Calu3 (cell line): Measurements from ENCODE around the gene SMOC2. TPM values are rescaled to one million over a fixed set of nuclear protein-coding genes. Genes with fewer than 3 reads are reported as not detected.

Source experiments
- BruUV-seq: library from RNA; stranded (reverse); fragments of 400-500 nt; replicated peaks from 2 replicates; lab custom pipeline; 2021; lab: Mats Ljungman, UMichigan
- CTCF ChIA-PET: fragments of 300-600 bp; sonication (Branson Sonifier 250); formaldehyde crosslinking; loops from one replicate; lab custom pipeline; 2022; ENCODE audit warnings: antibody characterized with exemption; lab: Charles Lee
- DNase-seq: peaks from one replicate; pipeline ENCODE4 v3.0.0; 2022
- H3K27ac Mint-ChIP-seq: one replicate; pipeline ENCODE4 v1.8.0; 2022; ENCODE audit warnings: mixed read lengths; ENCODE audit not compliant: unreplicated experiment
- H3K27me3 Mint-ChIP-seq: one replicate; pipeline ENCODE4 v1.8.0; 2022; ENCODE audit warnings: mixed read lengths; ENCODE audit not compliant: unreplicated experiment
- H3K36me3 Mint-ChIP-seq: one replicate; pipeline ENCODE4 v1.8.0; 2022; ENCODE audit warnings: mild to moderate bottlenecking, moderate library complexity, mixed read lengths; ENCODE audit not compliant: insufficient read depth, unreplicated experiment
- H3K4me1 Mint-ChIP-seq: one replicate; pipeline ENCODE4 v1.8.0; 2022; ENCODE audit warnings: mild to moderate bottlenecking, low read depth, mixed read lengths; ENCODE audit not compliant: unreplicated experiment
- H3K4me3 Mint-ChIP-seq: one replicate; pipeline ENCODE4 v1.8.0; 2022; ENCODE audit warnings: mild to moderate bottlenecking, low read depth, moderate library complexity, mixed read lengths; ENCODE audit not compliant: unreplicated experiment
- H3K9me3 Mint-ChIP-seq: one replicate; pipeline ENCODE4 v1.8.0; 2022; ENCODE audit warnings: low read depth, mixed read lengths; ENCODE audit not compliant: unreplicated experiment
- intact Hi-C: fragments of 100-400 bp; cut with micrococcal nuclease; formaldehyde crosslinking; loops from one replicate; pipeline ENCODE4 v1.10.0; 2022; ENCODE audit not compliant: unreplicated experiment
- total RNA-seq: library from RNA; stranded (reverse); gene quantifications from 2 replicates; pipeline ENCODE4 v1.2.3, GENCODE V29; 2022
- TF ChIP-seq, protein P1 (sequence below): fragments of 200-600 bp; IDR thresholded peaks from one replicate; pipeline ENCODE4 v1.8.0; 2022; ENCODE audit warnings: antibody characterized with exemption; ENCODE audit not compliant: unreplicated experiment

Gene SMOC2
- total RNA-seq, 1 experiment from 2014 or later: 1.1 TPM

DNA sequence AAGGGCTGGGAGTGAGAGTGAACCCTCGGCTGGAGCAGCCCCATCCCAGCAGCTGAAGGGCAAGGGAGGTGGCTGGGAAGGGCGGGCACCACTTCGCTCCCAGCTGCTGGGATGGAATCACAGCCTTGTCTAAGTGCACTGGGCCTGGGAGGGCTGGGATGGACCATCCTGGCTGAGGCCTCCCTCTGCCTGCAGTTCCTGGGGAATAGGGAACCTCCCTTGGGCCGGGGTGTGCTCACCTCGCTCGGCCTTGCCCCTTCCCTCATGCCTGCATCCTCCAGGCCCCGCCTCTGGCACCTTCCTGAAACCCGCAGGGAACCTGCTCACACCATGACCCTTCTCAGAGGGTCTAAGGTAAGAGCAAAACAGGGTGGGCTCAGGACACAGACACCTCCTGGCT is 53.7 kb downstream of the SMOC2 start:
- no peak for DNase-seq
- Mint-ChIP-seq H3K27ac (no peak overlapping the region), H3K9me3 (no peaks in the 10 kb centered on the region), H3K27me3 (peaks cover 28% of the 10 kb centered on the region), H3K4me3 (no peak overlapping the region), H3K36me3 (no peaks in the 10 kb centered on the region), H3K4me1 (no peaks in the 10 kb centered on the region)
- no TSS peak for BruUV-seq
- TF ChIP-seq, protein P1, sequence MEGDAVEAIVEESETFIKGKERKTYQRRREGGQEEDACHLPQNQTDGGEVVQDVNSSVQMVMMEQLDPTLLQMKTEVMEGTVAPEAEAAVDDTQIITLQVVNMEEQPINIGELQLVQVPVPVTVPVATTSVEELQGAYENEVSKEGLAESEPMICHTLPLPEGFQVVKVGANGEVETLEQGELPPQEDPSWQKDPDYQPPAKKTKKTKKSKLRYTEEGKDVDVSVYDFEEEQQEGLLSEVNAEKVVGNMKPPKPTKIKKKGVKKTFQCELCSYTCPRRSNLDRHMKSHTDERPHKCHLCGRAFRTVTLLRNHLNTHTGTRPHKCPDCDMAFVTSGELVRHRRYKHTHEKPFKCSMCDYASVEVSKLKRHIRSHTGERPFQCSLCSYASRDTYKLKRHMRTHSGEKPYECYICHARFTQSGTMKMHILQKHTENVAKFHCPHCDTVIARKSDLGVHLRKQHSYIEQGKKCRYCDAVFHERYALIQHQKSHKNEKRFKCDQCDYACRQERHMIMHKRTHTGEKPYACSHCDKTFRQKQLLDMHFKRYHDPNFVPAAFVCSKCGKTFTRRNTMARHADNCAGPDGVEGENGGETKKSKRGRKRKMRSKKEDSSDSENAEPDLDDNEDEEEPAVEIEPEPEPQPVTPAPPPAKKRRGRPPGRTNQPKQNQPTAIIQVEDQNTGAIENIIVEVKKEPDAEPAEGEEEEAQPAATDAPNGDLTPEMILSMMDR: no peak
- intact Hi-C loops: no loop called here
- CTCF ChIA-PET: no interaction called here

DNA sequence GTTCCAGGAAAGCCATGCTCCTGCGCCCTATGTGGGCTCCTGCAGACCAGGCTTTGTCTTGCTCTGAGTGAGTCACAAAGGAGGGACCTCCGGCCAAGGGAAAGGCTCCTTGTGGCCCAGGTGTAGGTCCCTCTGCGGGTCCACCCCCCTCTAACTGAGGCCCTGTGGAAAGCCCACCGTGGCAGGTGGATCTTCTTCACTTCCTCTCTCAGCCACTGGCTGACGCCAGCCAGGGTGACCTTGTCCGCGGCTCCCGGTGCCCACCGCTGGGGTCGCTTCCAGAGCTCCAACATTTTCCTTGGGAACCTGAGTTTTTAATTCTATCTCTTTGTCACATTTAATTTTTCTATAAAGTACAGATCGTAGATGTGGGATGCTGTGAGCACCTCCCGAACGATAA is 54.1 kb downstream of the SMOC2 start:
- no peaks in the 10 kb centered on the region for H3K36me3 Mint-ChIP-seq
- no peaks in the 10 kb centered on the region for H3K9me3 Mint-ChIP-seq
- H3K4me3 Mint-ChIP-seq: no peak overlapping the region
- no peaks in the 10 kb centered on the region for H3K4me1 Mint-ChIP-seq
- peaks cover 31% of the 10 kb centered on the region for H3K27me3 Mint-ChIP-seq
- TF ChIP-seq, protein P1: no peak
- BruUV-seq: no TSS peak
- no peak for DNase-seq
- no peak overlapping the region for H3K27ac Mint-ChIP-seq
- intact Hi-C loops: no loop called here
- CTCF ChIA-PET: no interaction called here

DNA sequence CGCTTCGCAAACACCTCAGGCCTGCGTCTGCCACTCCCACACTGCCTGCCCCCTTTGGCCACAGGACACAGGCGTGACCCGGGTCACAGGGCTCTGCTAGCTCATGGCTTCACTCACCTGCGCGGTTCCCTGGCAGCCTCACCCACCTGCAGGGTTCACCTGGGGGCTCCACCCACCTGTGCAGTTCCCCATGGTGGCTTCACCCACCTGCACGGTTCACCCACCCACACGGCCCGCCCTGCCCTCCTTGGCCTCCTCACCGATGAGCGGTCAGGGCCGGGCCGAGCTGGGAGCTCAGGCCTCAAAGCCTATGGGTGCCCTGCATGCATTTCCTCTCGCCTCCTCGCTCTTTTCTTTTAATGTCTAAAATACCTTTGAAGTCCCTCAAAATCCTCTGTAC is 54.7 kb downstream of the SMOC2 start:
- Mint-ChIP-seq H3K27me3 (peaks cover 31% of the 10 kb centered on the region), H3K9me3 (no peaks in the 10 kb centered on the region), H3K4me3 (no peak overlapping the region), H3K27ac (no peak overlapping the region), H3K36me3 (no peaks in the 10 kb centered on the region), H3K4me1 (no peaks in the 10 kb centered on the region)
- CTCF ChIA-PET: no interaction called here
- BruUV-seq: no TSS peak
- TF ChIP-seq, protein P1: no peak
- intact Hi-C loops: no loop called here
- no peak for DNase-seq

DNA sequence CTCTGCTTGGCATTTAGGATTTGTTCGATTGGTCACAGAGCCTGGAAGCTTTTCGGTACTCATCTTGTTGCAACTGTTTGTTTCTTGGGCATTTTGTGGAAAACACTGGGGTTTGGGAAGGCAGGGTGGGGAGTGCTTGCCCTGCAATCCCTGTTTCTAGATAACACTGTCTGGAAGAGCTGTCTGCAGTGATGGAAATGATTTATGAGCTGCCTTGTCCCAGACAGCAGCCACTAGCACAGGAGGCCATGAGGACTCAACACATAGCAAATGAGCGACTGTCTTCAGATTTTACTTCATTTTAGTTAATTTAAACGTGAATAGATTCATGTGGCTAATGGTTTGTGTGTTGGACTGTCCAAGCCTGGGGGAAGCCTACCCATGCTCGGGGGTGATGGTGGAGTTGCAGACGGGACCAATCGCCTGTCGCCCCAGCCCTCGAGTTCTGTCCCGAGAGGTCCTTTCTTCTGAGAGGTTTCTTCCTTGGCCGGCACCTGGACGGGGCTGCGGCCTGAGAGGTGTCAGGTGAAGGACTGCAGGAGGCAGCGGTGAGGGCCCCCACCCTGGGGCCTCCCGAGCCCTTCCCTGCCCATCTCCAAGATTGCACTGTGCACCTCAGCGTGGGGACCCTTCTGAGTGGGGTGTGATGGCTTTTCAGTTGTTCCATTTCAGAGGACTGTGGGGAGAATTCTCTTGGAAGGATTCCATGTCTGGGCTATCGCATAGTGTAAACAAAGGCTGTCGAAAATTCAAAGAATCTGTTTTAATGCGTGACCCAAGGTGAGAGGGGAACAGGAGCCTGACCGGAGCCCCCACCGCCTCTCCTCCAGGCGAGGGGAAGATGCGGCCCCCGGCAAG is 55.4 kb downstream of the SMOC2 start:
- TF ChIP-seq, protein P1: no peak
- no TSS peak for BruUV-seq
- no peak for DNase-seq
- intact Hi-C loops: no loop called here
- peaks cover 31% of the 10 kb centered on the region for H3K27me3 Mint-ChIP-seq
- no peaks in the 10 kb centered on the region for H3K9me3 Mint-ChIP-seq
- no peak overlapping the region for H3K4me3 Mint-ChIP-seq
- H3K4me1 Mint-ChIP-seq: no peaks in the 10 kb centered on the region
- no peak overlapping the region for H3K27ac Mint-ChIP-seq
- H3K36me3 Mint-ChIP-seq: no peaks in the 10 kb centered on the region
- CTCF ChIA-PET: no interaction called here
